ENCODE measurements around the gene RNF213. TPM values are rescaled to one million over a fixed set of nuclear protein-coding genes. Genes with fewer than 3 reads are reported as not detected.

The RNF213 gene
- total RNA-seq, 1 experiment from 2014 or later = 71.4 TPM

GRCh38 chr17:80359422-80360110 lies 98.9 kb downstream of the RNF213 start:
- Histone ChIP-seq H3K79me2 (ENCODE audit: low read length) (no peaks in the 10 kb centered on the region), H3F3A (ENCODE audit: low read length, unreplicated experiment) (no peaks in the 10 kb centered on the region), H3K4me3 (ENCODE audit: low read length) (no peak overlapping the region), H3K4me2 (ENCODE audit: low read length) (no peak overlapping the region), H3K27ac (ENCODE audit: low read length) (no peak overlapping the region), H4K20me1 (ENCODE audit: low read length) (no peaks in the 10 kb centered on the region), H3K9me2 (replicated peaks; ENCODE audit: low read length) (no peaks in the 10 kb centered on the region), H3K36me3 (ENCODE audit: low read depth, low read length) (peaks cover 50% of the 10 kb centered on the region), H3K9ac (ENCODE audit: low read length) (no peak overlapping the region), H3K9me3 (ENCODE audit: low read length) (no peaks in the 10 kb centered on the region), H3K27me3 (ENCODE audit: low read length) (no peaks in the 10 kb centered on the region), H2AFZ (ENCODE audit: low read length) (no peak overlapping the region), H3K4me1 (ENCODE audit: insufficient read depth, low read length) (no peaks in the 10 kb centered on the region)
- ChIA-PET POLR2A (ENCODE audit: unreplicated experiment) (no interaction called here), CTCF (no interaction called here)
- ATAC-seq = no peak
- intact Hi-C loops (cut with micrococcal nuclease) = no loop called here
- no peak for DNase-seq
- BruUV-seq (replicated peaks) = no TSS peak
- no peak for TF ChIP-seq EZH2phosphoT487 (IDR thresholded peaks at IDR 0.05; ENCODE audit: borderline replicate concordance, low read length)
- TF ChIP-seq EZH2 (IDR thresholded peaks at IDR 0.05; ENCODE audit: low read length, unreplicated experiment) = no peak
- no peak for TF ChIP-seq CTCF (conservative IDR thresholded peaks at IDR 0.05; ENCODE audit: low read depth, low read length)

- Histone ChIP-seq H3K4me1 (ENCODE audit: insufficient read depth, low read length) (no peaks in the 10 kb centered on the region), H4K20me1 (ENCODE audit: low read length) (no peaks in the 10 kb centered on the region), H2AFZ (ENCODE audit: low read length) (no peak overlapping the region), H3K4me3 (ENCODE audit: low read length) (no peak overlapping the region), H3F3A (ENCODE audit: low read length, unreplicated experiment) (no peaks in the 10 kb centered on the region), H3K27me3 (ENCODE audit: low read length) (no peaks in the 10 kb centered on the region), H3K9ac (ENCODE audit: low read length) (no peak overlapping the region), H3K9me2 (replicated peaks; ENCODE audit: low read length) (no peaks in the 10 kb centered on the region), H3K9me3 (ENCODE audit: low read length) (no peaks in the 10 kb centered on the region), H3K79me2 (ENCODE audit: low read length) (no peaks in the 10 kb centered on the region), H3K4me2 (ENCODE audit: low read length) (no peak overlapping the region), H3K36me3 (ENCODE audit: low read depth, low read length) (peaks cover 57% of the 10 kb centered on the region), H3K27ac (ENCODE audit: low read length) (no peak overlapping the region)
- TF ChIP-seq EZH2 (IDR thresholded peaks at IDR 0.05; ENCODE audit: low read length, unreplicated experiment) = no peak
- TF ChIP-seq CTCF (conservative IDR thresholded peaks at IDR 0.05; ENCODE audit: low read depth, low read length) = no peak
- TF ChIP-seq EZH2phosphoT487 (IDR thresholded peaks at IDR 0.05; ENCODE audit: borderline replicate concordance, low read length) = no peak
- intact Hi-C loops (cut with micrococcal nuclease) = no loop called here
- ChIA-PET CTCF (no interaction called here), POLR2A (ENCODE audit: unreplicated experiment) (no interaction called here)
- DNase-seq = no peak
- TSS peak; percentile 7 for BruUV-seq (replicated peaks)
- ATAC-seq = no peak
Observed at GRCh38 chr17:80360396-80360795, 99.7 kb downstream of the RNF213 start.

- ChIA-PET CTCF (no interaction called here), POLR2A (ENCODE audit: unreplicated experiment) (interaction anchor here (0.5 kb wide), 1 partner anchor 980 kb away, joined by 3 read pairs; no protein-coding TSS in a partner anchor)
- intact Hi-C loops (cut with micrococcal nuclease) = no loop called here
- Histone ChIP-seq H2AFZ (ENCODE audit: low read length) (no peak overlapping the region), H3K4me1 (ENCODE audit: insufficient read depth, low read length) (no peaks in the 10 kb centered on the region), H3K4me3 (ENCODE audit: low read length) (no peak overlapping the region), H4K20me1 (ENCODE audit: low read length) (no peaks in the 10 kb centered on the region), H3K36me3 (ENCODE audit: low read depth, low read length) (peaks cover 58% of the 10 kb centered on the region), H3K4me2 (ENCODE audit: low read length) (no peak overlapping the region), H3F3A (ENCODE audit: low read length, unreplicated experiment) (no peaks in the 10 kb centered on the region), H3K9ac (ENCODE audit: low read length) (no peak overlapping the region), H3K27ac (ENCODE audit: low read length) (no peak overlapping the region), H3K79me2 (ENCODE audit: low read length) (no peaks in the 10 kb centered on the region), H3K9me3 (ENCODE audit: low read length) (no peaks in the 10 kb centered on the region), H3K27me3 (ENCODE audit: low read length) (no peaks in the 10 kb centered on the region), H3K9me2 (replicated peaks; ENCODE audit: low read length) (no peaks in the 10 kb centered on the region)
- ATAC-seq (peak; percentile 36; the same call in 1 of the 2 replicates), DNase-seq (peak; percentile 22)
- no TSS peak for BruUV-seq (replicated peaks)
- TF ChIP-seq EZH2phosphoT487 (IDR thresholded peaks at IDR 0.05; ENCODE audit: borderline replicate concordance, low read length) (no peak), CTCF (conservative IDR thresholded peaks at IDR 0.05; ENCODE audit: low read depth, low read length) (peak; percentile 62)
Observed at GRCh38 chr17:80361495-80362220, 101.0 kb downstream of the RNF213 start.
